ENCODE measurements around the gene KLHL25.
A peak's percentile ranks its signal among the peaks of the same experiment; 100 is the strongest.
"Not testable (repeated sequence)": the region's sequence is repeated elsewhere in the genome, so short reads cannot be mapped to it uniquely, and the experiment has no call there.

KLHL25 gene

DNA sequence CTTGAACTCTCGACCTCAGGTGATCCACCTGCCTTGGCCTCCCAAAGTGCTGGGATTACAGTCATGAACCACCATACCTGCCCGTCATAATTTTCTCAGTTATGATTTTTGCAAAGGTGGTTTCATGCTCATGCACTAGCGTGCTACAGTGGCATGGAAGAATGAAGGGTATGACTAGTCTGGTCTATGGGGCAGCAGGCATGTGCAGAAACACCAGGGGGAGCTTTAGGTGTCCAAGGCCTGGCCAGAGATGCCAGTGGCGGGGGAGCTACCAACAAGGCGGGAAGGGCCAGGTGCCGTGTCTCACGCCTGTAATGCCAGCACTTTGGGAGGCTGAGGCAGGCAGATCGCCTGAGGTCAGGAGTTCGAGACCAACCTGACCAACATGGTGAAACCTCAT is 7.9 kb upstream of the KLHL25 start:
- not testable (repeated sequence) for DNase-seq (ENCODE audit: low spot score)

DNA sequence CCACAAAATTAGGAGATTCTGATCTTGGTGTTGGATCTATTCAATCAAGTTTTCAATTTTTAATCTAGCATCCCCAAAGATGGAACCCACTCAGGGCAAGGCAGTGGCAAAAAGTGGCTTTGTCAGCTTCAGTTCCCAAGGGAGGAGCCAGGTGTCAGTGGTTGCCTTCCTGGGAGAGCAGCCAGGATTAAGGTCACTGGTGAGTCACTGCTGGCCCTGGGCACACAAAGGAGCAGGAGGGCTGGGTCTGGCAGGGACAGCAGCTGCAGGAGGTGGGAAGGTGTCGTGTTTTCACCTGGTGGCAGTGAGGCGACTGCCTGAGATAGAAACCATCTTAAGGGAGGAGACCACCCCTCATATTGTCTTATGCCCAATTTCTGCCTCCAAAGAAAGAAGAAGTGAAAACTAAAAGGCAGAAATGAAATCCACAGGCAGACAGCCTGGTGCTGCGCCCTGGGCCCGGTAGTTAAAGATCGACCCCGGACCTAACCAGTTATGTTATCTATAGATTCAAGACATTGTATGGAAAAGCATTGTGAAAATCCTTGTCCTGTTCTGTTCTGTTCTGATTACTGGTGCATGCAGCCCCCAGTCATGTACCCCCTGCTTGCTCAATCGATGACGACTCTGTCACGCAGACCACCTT is 5.9 kb upstream of the KLHL25 start:
- DNase-seq (ENCODE audit: low spot score) = no peak

DNA sequence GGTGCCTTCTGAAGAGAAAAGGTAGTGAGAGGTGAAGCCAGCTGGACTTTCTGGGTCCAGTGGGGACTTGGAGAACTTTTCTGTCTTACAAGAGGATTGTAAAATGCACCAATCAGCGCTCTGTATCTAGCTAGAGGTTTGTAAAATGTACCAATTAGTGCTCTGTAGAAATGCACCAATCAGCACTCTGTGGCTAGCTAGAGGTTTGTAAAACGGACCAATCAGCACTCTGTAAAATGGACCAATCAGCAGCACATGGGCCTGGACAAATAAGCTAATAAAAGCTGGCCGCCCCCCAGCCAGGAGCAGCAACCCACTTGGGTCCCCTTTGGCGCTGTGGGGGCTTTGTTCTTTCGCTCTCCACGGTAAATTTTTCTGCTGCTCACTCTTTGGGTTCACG is 1.6 kb upstream of the KLHL25 start:
- DNase-seq (ENCODE audit: low spot score) = not testable (repeated sequence)

DNA sequence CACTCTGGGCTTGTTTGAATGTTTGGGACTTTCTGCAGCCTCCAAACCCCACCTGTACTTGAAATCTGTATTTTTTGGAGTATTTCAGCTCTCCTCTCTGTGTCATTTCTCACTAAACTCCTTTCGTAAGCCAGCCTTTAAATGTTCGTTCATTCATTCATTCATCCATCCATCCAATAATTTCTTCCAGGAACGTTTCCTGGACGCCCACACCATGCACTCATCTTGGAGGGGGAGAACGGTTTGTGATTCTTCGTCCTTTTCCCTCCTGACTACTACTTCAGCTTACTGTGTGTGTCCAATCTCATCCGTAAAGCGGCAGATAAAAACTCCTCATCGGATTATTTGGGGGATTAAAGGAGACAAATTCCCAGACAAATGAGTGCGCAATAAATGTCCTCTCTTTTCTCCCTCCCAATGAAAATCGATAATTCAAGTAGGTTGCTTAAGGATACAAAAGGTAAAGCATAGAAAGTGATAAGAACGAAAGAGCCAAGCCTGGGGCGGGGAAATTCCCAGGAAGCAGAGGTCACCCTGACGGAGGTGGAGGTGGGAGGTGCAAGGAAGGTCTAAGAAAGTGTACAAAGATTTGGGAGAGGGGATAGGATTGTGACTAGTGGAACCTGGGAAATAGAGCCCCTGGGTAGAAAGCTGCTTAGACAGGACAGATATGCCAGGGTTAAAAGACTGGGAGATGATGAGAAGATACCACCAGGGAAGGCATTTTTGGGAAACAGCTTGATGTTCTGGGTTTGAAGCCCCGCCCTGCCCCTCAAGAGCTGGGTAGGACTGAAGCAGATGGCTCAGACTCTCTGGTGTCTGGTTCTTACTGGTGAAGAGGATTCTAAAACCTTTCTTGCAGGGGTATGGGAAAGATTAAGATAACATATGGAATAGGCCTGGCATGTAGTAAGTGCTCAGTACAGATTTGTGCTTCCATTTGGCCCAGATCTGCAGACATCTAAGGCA is 896 bp upstream of the KLHL25 start:
- DNase-seq (ENCODE audit: low spot score) = no peak

DNA sequence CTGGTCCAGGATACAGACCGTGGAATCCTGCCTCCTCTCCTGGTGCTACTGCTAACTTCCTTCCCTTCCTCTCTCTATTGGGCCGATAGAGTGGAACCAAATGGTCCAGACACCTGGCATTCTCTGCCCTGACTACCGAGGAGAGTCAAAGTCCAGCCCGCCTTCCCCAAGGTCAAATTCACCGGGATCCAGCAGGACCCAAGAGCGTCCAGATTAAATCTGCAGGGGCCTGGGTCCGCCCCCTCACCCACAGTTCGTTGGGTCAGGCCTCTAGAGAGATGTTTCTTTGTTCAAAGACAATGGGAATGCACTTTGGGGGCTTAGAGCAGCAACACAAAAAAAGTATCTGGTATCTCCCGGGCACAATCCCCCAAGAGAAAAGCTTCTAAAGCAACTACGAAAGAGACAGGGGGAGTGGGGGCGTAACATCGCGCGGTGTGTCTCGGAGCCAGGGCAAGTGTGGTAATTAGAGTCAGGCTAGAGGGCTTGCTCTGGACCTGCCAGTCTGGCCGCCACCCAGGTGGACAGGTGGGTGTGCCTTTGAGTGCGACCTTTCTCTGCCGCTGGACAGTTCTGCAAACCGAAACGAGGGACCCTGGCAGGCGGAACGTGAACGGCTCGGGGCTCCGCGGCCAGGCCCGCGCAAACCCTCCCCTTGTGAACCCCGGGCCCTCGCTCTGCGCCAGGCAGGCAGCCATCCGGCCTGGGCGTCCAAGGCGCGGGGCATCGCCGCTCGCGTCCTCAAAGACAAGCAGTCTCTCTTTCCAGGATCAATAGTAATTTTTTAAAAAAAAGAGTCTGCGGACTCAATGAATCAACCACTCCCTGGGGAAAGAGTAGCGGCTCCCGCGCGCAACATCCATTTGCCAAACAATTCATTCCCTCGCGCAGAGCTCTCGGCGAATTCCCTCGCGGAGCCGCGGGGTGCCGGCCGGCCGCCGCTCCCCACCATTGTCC is 806 bp downstream of the KLHL25 start:
- peak; percentile 34 for DNase-seq (ENCODE audit: low spot score)

DNA sequence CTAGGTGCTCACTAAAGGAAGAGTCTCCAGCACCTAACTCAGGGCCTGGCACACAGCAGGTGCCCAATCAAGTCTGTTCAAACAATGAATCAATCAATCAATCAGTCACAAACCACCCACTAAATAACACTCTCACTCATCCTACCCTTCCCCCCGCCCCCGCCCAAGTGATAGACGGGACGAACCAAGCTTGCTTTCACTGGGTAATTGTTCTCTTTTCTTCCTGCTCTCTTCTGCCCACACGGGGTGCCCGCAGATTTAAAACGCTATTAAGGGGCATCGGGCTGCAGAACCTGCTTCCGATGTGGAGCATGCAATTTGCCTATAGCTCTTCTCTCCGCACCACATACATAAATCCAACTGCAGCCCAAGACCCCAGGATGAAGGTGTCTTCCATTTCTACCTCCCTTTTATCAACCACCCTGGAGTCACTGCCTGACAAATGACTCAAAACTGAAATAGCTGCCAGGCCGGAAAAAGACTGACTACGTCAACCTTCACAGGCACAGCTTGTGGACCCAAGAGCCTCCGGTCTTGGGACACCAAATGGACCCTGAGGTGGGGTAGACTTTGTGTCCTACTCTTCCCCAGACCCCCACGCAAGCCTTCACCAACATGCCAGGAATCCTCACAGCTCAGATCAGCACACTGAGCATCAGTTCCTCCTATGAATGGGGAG is 1.7 kb downstream of the KLHL25 start:
- DNase-seq (ENCODE audit: low spot score) = peak; percentile 66

DNA sequence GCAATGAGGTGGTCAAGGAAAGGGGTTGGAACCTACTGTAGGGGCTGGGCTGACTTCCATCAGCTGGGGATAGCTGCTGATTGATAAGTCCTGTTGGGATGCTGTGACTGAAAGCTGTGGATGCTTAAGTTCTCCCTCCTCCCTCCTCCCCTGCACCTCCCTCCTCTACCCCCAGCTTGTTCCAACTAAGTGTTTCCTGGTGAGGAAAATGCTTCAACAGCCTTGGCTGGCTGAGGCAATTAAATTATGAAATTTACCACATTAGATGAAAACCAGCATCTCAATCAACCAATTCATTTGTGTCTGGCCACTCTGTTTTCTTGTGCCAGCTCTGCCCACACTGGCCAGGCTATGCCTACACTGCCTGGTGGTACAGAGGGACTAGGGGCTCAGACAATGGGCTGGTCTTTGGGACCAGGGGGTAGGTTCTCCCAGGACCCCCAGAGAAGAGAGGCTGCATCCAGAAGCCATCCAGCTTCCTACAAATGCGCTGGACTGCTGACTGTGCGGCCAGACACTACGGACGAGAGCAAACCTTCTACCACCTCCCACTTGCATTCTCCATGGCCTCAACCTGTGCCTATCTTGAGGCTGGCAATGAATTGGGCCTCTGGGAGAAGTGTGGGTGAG is 2.5 kb downstream of the KLHL25 start:
- no peak for DNase-seq (ENCODE audit: low spot score)

DNA sequence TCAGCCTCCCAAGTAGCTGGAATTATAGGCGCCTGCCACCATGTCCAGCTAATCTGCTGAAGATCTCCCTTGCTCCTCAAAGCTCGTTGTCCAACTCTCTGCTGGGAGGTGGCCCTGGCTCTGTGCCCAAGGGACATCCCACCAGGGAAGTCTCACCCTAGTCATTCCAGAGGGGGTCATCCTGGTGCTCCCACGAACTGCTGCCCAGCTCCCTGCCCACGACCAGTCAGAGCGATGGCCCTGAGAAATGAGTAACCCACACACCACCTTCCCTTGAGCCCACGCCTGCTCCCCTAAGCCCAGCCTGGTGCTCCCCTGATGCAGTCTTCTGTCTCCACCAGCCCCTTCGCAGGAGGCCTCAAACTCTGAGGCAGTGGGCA is 5.2 kb downstream of the KLHL25 start:
- no peak for DNase-seq (ENCODE audit: low spot score)

DNA sequence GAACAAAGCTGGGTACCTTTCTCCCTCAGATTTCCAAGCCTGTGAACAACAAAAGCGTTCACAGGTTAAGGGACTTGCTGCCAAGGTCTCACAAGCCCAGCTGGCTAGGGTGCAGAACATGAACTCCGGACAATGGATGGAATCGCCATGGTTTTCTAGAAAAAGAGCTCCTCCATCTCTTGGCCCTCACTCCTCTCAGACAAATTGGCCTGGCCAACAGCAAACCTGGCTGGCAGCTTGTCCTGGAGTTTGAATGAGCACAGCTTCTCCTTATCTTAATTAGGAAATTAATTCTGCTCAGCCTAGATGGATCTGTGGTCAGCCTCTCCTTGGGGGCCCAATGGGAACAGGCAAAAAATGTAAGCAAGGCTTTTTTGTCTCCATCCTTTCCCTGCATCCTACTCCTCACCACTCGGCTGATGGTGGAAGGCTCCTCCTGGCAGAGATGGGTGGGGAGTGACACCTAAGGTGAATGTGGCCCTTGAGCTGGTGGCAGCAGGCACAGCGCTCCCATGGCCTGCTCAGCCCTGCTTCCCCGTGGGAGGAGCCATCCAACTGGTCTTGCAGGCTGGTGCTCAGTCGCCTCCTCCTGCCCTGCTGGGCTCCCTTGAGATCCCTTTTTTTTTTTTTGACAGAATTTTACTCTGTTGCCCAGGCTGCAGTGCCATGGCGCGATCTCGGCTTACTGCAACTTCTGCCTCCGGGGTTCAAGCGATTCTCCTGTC is 5.8 kb downstream of the KLHL25 start:
- no peak for DNase-seq (ENCODE audit: low spot score)

DNA sequence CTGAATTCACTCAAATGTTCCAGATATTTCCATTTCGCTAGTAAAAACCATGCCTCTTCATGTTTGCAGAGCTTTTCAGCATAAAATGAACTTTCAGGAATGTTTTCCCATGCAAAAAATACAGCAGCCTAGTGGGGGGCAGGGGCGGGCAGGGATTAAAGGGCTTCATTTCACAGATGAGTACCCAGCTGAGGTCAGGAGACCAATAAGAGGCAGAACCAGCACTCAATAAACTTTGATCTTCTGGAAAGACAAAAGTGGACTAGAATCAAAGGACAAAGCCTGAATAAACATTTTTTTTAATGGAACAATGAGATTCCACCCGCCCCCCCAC is 8.0 kb downstream of the KLHL25 start:
- no peak for DNase-seq (ENCODE audit: low spot score)

DNA sequence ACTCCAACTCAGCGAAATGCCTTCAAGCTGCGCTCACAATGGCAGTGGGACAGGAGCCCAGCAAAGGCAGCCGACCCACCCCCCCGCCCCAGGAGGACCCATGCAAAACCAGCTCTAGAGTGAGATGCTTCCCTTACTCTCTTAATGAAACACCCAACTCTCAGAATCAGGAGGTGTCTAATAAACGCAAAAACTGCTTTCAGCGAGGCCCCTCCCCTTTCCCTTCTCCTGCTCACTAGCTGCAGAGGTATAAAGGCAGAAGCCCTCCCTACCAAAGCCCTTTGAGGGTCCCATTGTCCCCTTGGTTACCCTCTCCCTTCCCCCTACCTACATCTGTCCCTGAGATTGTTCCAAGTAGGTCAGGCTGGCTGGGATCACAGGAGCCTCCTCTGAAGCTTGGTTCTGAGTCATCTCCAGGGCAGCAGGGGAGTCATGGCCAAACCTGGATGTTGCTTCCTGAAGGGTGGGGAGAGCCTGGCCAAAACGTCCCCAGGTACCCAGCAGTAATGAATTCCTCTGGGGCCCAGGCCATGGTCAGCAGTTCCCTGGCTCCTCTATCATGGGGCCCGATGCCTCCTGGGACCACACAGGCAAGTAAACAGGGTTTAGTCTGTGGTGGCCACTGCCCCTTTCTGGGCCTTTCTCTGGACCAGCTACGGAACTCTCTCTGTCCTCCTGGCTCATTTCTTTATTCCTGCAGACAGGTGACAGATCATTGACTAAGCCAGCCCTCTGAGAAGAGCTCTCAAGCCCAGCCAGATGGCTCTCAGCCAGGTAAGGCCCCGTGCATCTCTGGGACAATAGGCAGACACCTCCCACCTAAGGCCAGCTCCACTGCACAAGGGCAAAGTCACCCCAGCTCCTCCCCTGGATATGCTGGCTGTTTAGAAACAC is 8.6 kb downstream of the KLHL25 start:
- DNase-seq (ENCODE audit: low spot score) = no peak

DNA sequence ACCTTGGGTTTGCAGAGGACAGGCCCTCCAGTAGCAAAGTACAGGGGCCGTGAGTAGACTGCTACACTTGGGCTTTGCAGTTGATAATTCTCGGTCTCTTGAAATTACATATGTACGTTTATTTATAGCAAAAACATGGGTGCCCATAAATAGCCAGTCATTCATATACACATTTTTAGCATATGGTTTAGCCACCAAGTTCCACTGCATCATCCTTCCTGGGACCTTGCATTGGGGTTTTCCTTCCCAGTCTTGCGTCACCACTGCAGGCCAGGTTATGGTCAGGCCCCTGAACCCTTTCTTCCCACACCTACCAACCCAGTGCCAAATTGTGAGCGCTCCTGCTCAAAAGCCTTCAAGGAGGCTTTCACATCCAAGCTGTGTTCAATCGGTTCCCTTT is 12.7 kb downstream of the KLHL25 start:
- no peak for DNase-seq (ENCODE audit: low spot score)

DNA sequence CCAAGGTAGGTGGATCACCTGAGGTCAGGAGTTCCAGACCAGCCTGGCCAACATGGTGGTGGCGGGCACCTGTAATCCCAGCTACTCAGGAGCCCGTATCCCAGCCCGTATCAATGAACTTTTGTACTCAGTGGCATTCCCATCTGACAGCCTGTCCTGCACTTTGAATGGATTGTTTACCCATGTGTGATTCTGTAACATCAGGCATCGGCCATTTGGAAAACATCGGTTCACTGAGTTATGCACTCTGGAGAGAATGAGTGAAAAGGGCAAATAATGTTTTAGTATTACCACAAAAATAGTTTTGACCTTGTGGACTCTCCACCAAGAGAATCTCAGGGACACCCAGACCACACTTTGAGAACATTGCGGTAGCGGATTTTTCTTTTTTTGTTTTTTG is 13.6 kb downstream of the KLHL25 start:
- no peak for DNase-seq (ENCODE audit: low spot score)

DNA sequence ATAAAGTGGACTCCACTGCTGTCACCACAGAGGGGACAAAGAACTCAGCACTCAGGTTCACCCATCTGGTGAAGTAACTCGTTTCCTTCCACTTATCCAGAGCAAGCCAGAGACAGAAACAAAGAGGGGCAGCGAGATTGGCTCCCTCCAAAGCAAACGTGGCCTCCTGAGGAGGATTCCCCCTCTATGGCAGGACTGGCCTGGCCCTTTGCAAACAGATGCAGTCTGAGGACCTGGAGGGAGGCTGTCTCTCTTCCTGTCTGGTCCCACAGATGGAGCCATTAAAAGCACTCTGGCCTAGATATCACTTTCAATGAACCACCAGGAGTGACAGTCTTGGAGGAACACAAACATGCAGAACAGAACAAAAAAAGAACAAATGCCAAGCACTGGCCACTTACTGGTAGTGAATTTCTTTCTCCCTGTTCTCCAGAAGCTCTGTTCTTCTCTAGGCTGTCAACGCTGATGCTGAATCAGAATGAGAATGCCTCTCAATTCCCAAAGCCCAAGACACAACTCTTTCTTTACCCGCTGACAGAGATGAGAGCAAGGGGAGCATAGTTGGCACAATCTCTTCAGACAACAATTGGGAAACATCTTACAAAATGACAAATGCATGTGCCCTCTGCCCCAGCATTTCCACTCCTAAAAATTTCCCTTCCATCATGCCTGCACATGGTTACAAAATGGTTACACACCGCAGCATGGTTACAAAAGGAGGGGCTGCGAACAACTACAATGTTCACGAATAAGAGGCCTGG is 14.3 kb downstream of the KLHL25 start:
- no peak for DNase-seq (ENCODE audit: low spot score)

DNA sequence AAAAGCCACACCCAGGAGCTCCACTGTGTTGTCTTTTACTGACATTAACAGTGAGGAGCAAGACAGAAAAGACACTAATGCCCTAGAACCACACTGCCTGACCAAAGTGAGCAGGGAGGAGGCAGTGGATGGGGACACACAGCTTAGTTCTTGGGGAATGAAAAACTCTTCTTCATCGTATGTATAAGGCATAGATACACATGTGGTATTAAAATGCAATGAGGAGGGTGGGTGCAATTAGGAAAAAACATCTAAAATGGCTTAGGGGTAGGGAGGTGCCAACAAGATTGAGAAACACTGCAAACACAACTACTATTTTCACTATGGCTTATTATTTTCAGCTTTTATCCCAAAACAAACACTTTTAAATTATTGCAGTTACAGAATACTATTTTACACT is 15.5 kb downstream of the KLHL25 start:
- no peak for DNase-seq (ENCODE audit: low spot score)

DNA sequence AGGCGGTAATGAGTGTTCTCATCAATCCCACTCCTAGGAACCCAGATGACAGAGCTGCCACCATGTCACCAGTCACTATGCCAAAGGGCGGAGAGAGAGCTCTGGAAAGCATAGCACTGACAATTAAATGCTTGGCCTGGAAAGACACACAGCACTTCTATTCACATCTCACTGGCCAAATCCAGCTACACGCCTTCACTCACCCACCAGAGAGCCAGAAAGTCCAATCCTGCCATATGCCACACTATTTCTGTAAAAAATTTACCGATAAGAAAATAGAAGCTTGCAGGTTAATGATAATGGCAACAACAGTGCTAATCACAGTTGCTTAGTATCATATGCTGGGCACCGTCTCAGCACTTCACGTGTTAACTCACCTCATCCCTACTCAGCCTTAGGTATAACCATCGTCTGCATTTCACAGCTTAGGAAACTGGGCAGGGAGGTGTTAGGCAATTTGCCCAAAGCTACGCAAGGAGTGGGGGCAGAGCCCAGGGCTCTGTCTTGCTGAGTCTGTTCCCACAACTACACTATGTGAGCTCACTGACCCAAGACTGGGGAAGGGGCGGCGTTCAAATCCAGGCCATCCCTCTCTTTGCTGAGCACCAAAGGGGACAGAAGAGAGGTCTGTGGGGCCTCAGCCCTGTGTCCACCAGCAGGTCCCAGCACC is 16.5 kb downstream of the KLHL25 start:
- DNase-seq (ENCODE audit: low spot score) = no peak

DNA sequence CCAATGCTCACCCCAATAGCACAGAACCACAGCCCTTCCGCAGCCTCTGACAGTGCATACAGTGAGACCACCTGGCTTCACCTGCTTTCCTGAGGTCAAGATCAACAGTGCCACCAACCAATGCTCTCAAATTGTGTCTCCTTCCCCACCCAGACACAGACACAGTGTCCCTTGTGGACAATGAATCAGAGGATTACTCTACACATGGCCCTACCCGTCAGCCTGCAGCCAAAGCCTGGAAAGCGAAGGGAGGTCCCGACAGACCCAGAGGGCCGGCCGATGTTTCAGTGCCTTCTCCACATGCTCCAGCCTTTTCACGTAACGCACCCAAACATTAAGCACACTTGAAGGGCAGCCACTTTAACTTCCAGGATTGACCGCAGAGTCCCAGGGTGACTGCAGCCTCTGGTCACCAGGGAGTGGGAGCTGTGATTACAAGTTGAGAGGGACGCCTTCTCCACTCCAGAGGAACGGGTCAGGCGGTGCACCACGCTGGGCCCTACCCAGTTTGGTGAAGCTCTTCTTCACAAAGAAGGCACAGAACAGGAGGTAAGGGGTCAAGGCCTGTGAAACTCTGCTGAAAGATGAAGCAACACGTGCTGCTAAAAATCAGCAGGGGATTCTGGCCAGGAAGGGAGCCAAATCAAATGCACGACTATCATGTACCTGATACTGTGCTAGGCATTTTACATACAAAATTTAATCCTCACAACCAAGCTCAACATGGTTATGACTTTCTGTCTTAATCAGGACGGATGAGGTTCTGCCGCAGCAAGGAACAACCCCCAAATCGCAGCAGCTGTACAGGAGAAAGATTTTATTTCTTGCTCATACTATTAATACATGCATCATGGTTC is 17.2 kb downstream of the KLHL25 start:
- DNase-seq (ENCODE audit: low spot score) = no peak

All from activated CD4-positive, alpha-beta T cell treated with anti-CD3 and anti-CD28 coated beads, Interleukin-2, Interleukin-4, amounts not matched to agents 100 ng/mL and 50 ng/mL, durations not matched to agents 16 hours and 8 hours (primary cell).